H1 (cell line): ENCODE data around the gene CDC42EP1. TPM values are rescaled to one million over a fixed set of nuclear protein-coding genes. Genes with fewer than 3 reads are reported as not detected.
A peak's percentile ranks its signal among the peaks of the same experiment; 100 is the strongest.

Experiments used
- CTCF ChIA-PET: fragments of 300-600 bp; sonication (Branson Sonifier 250); formaldehyde crosslinking; loops from one replicate; lab custom pipeline; 2021; ENCODE audit not compliant: partially characterized antibody; lab: Charles Lee
- POLR2A ChIA-PET: fragments of 300-600 bp; sonication (Branson Sonifier 250); formaldehyde crosslinking; loops from one replicate; lab custom pipeline; 2021; ENCODE audit warnings: inconsistent platforms; ENCODE audit not compliant: partially characterized antibody; lab: Charles Lee
- DNase-seq, 2 experiments: peaks; one replicate each; pipeline versions ENCODE4 v3.0.0 to v3.0.0-alpha.2; 2010 to 2022; ENCODE audit warnings: low spot score in 2 of 2, low read depth in 1 of 2, mixed read lengths in 1 of 2
- FAIRE-seq: peaks from 2 replicates; lab custom pipeline; 2011; peaks lifted over from hg19 to GRCh38; lab: Jason Lieb, UNC
- H2AFZ ChIP-seq: 2 replicates; pipeline ENCODE4 v1.8.1; 2012; ENCODE audit warnings: low read length, inconsistent platforms
- H2AK5ac ChIP-seq: 2 replicates; pipeline ENCODE4 v1.6.1; 2013; ENCODE audit warnings: low read depth, low read length
- H2BK120ac ChIP-seq: replicated peaks from 2 replicates; pipeline ENCODE3; 2013; ENCODE audit warnings: low read depth, low read length, inconsistent platforms
- H2BK12ac ChIP-seq: 2 replicates; pipeline ENCODE4 v1.6.1; 2013; ENCODE audit warnings: low read depth, low read length
- H2BK15ac ChIP-seq: 2 replicates; pipeline ENCODE4 v1.6.1; 2013; ENCODE audit warnings: low read length
- H2BK20ac ChIP-seq: 2 replicates; pipeline ENCODE4 v1.6.1; 2013; ENCODE audit warnings: low read length
- H2BK5ac ChIP-seq: 2 replicates; pipeline ENCODE4 v1.6.1; 2013; ENCODE audit warnings: low read depth, low read length
- H3K14ac ChIP-seq: 2 replicates; pipeline ENCODE4 v1.6.1; 2013; ENCODE audit warnings: inconsistent platforms; ENCODE audit not compliant: insufficient read length
- H3K18ac ChIP-seq: 2 replicates; pipeline ENCODE4 v1.6.1; 2013; ENCODE audit warnings: low read length; ENCODE audit errors: extremely low read depth
- H3K23ac ChIP-seq: 2 replicates; pipeline ENCODE4 v1.6.1; 2013; ENCODE audit warnings: inconsistent platforms; ENCODE audit not compliant: insufficient read length
- H3K23me2 ChIP-seq: 2 replicates; pipeline ENCODE4 v1.6.1; 2013; ENCODE audit warnings: low read depth, low read length
- H3K27ac ChIP-seq: 2 replicates; pipeline ENCODE4 v1.6.1; 2011; ENCODE audit warnings: low read depth, low read length, inconsistent platforms
- H3K27me3 ChIP-seq, 4 experiments: replicated peaks in 1 of 4; 1 replicate in 1 of 4; 2 replicates in 3 of 4; pipeline versions ENCODE4 v1.6.1 to v1.8.1; 2011 to 2013; ENCODE audit warnings: low read length in 3 of 4, mild to moderate bottlenecking in 3 of 4, inconsistent platforms in 2 of 4, mixed read lengths in 2 of 4, moderate library complexity in 1 of 4; ENCODE audit not compliant: control insufficient read depth in 3 of 4, insufficient read depth in 3 of 4; ENCODE audit errors: extremely low read depth in 1 of 4
- H3K36me3 ChIP-seq, 4 experiments: 2 replicates each; pipeline versions ENCODE4 v1.6.1 to v1.8.1; 2011 to 2013; ENCODE audit warnings: mild to moderate bottlenecking in 4 of 4, low read length in 3 of 4, moderate library complexity in 2 of 4, control low read depth in 1 of 4, inconsistent platforms in 1 of 4; ENCODE audit not compliant: insufficient read depth in 4 of 4, control insufficient read depth in 2 of 4
- H3K4ac ChIP-seq: replicated peaks from 2 replicates; pipeline ENCODE3; 2013; ENCODE audit warnings: low read length, low read depth, mixed read lengths, inconsistent platforms; ENCODE audit not compliant: insufficient read length
- H3K4me1 ChIP-seq, 4 experiments: replicated peaks in 1 of 4; 1 replicate in 1 of 4; 2 replicates in 3 of 4; pipeline versions ENCODE4 v1.6.1 to v1.8.1; 2011 to 2013; ENCODE audit warnings: low read length in 3 of 4, inconsistent platforms in 2 of 4, mixed read lengths in 1 of 4; ENCODE audit not compliant: insufficient read depth in 4 of 4, control insufficient read depth in 3 of 4
- H3K4me2 ChIP-seq, 2 experiments: 2 replicates each; pipeline versions ENCODE4 v1.6.1 to v1.8.1; 2011 to 2013; ENCODE audit warnings: low read depth in 2 of 2, low read length in 2 of 2, control low read depth in 1 of 2, inconsistent platforms in 1 of 2, mild to moderate bottlenecking in 1 of 2; ENCODE audit not compliant: insufficient read depth in 1 of 2
- H3K4me3 ChIP-seq, 4 experiments: fragments of 200-600, 300-600 bp in 1 of 4; sonication (generic), shearing (Covaris generic), sonication (Bioruptor Twin) in 1 of 4; 2 replicates each; pipeline versions ENCODE4 v1.5.1 to v1.8.1; 2011 to 2016; ENCODE audit warnings: low read length in 4 of 4, low read depth in 3 of 4, control low read depth in 2 of 4, inconsistent platforms in 2 of 4, mild to moderate bottlenecking in 2 of 4, mixed read lengths in 1 of 4, moderate library complexity in 1 of 4; ENCODE audit not compliant: insufficient read depth in 2 of 4; ENCODE audit errors: extremely low read depth in 1 of 4
- H3K56ac ChIP-seq: replicated peaks from 2 replicates; pipeline ENCODE3; 2013; ENCODE audit warnings: low read depth, mild to moderate bottlenecking, mixed read lengths, low read length, inconsistent platforms; ENCODE audit not compliant: insufficient read length
- H3K79me1 ChIP-seq: 2 replicates; pipeline ENCODE4 v1.6.1; 2013; ENCODE audit warnings: low read depth, low read length, control low read depth
- H3K79me2 ChIP-seq, 2 experiments: 2 replicates each; pipeline versions ENCODE4 v1.6.1 to v1.8.1; 2012 to 2013; ENCODE audit warnings: low read length in 2 of 2, mild to moderate bottlenecking in 2 of 2, inconsistent platforms in 1 of 2; ENCODE audit not compliant: insufficient read depth in 2 of 2, control insufficient read depth in 1 of 2
- H3K9ac ChIP-seq, 4 experiments: replicated peaks in 1 of 4; 1 replicate in 1 of 4; 2 replicates in 3 of 4; pipeline versions ENCODE4 v1.6.1 to v1.8.1; 2011 to 2013; ENCODE audit warnings: low read depth in 3 of 4, low read length in 3 of 4, control low read depth in 2 of 4, mild to moderate bottlenecking in 2 of 4, moderate library complexity in 2 of 4, inconsistent platforms in 1 of 4; ENCODE audit errors: extremely low read depth in 1 of 4
- H3K9me3 ChIP-seq, 2 experiments: 2 replicates each; pipeline versions ENCODE4 v1.6.1 to v1.8.1; 2012 to 2013; ENCODE audit warnings: mild to moderate bottlenecking in 2 of 2, moderate library complexity in 2 of 2, control low read depth in 1 of 2, inconsistent platforms in 1 of 2, low read depth in 1 of 2, low read length in 1 of 2, mixed read lengths in 1 of 2; ENCODE audit not compliant: insufficient read depth in 2 of 2
- H4K20me1 ChIP-seq, 2 experiments: replicated peaks in 1 of 2; 2 replicates each; pipeline versions ENCODE3 to v1.8.1; 2011 to 2013; ENCODE audit warnings: inconsistent platforms in 2 of 2, low read length in 2 of 2, mild to moderate bottlenecking in 1 of 2; ENCODE audit not compliant: insufficient read depth in 2 of 2, control insufficient read depth in 1 of 2
- H4K5ac ChIP-seq: 2 replicates; pipeline ENCODE4 v1.6.1; 2013; ENCODE audit warnings: low read length, low read depth, mixed read lengths, inconsistent platforms; ENCODE audit not compliant: insufficient read length
- H4K8ac ChIP-seq: 2 replicates; pipeline ENCODE4 v1.8.0; 2013; ENCODE audit warnings: mild to moderate bottlenecking, moderate library complexity, low read length, inconsistent platforms; ENCODE audit not compliant: insufficient read depth; ENCODE audit errors: extremely low read depth
- H4K91ac ChIP-seq: replicated peaks from 2 replicates; pipeline ENCODE3; 2013; ENCODE audit warnings: low read length, mixed read lengths, inconsistent platforms; ENCODE audit not compliant: insufficient read length
- SIRT6 ChIP-seq: IDR thresholded peaks from one replicate; pipeline ENCODE4 v1.7.1; 2012; ENCODE audit warnings: low read length, inconsistent platforms
- WGBS, 2 experiments: shearing (Covaris generic) in 1 of 2; methylation state at CpG; one replicate each; pipeline versions ENCODE4 v1.1.6 to v1.1.7; 2013 to 2015; ENCODE audit warnings: low lambda C conversion rate in 2 of 2, mixed read lengths in 2 of 2, inconsistent platforms in 1 of 2, low coverage in 1 of 2, missing lambda C conversion rate in 1 of 2; ENCODE audit not compliant: insufficient replicate concordance in 2 of 2, insufficient coverage in 1 of 2, insufficient read length in 1 of 2; ENCODE audit errors: extremely low coverage in 1 of 2, missing lambda C conversion rate in 1 of 2; 5-methylcytosine and 5-hydroxymethylcytosine counted together
- polyA plus RNA-seq, 7 experiments: library from polyadenylated mRNA; depleted of rRNA in 3 of 7; stranded (reverse) in 5 of 7; unstranded in 2 of 7; fragments of >200 nt in 5 of 7; fragments of 200-250 nt in 2 of 7; gene quantifications; 1 replicate in 5 of 7; 2 replicates in 1 of 7; 4 replicates in 1 of 7; pipeline versions ENCODE4 v1.2.1 to v1.2.3, GENCODE V29; 2011 to 2013; ENCODE audit warnings: missing spikeins in 2 of 7, mixed read lengths in 2 of 7
- total RNA-seq: library from RNA; stranded (reverse); fragmentation: NEBNext Ultra II Directional; extraction: Animal tissue kit (Norgen Biotek cat#: 25700); gene quantifications from 2 replicates; pipeline ENCODE4 v1.2.1, GENCODE V29; 2021

The CDC42EP1 gene
- total and polyA plus RNA-seq, 2 of the 8 experiments (the other 6 are each of a cell fraction or from before 2014, with no cell fraction given): 8.3 to 11.2 TPM

GRCh38 chr22:37559521-37559900, 769 bp upstream of the CDC42EP1 start:
- Histone ChIP-seq H3K23me2 (peaks cover 20% of the 10 kb centered on the region), H3K9ac (no peak overlapping the region), H2BK120ac (no peak overlapping the region), H2BK5ac (no peak overlapping the region), H2BK15ac (no peak overlapping the region), H3K27ac (no peak overlapping the region), H3K14ac (no peak overlapping the region), H4K5ac (no peak overlapping the region), H4K91ac (no peak overlapping the region), H2AK5ac (no peak overlapping the region), H4K20me1 (no peaks in the 10 kb centered on the region), H3K4me1 (peaks cover 11 to 53% (median 22%) of the 10 kb centered on the region in 4 experiments), H3K27me3 (peaks cover 6 to 28% (median 16%) of the 10 kb centered on the region in 4 experiments; a peak in 6 of 7 replicates), H3K56ac (no peak overlapping the region), H2BK20ac (no peak overlapping the region), H3K23ac (no peak overlapping the region), H3K18ac (no peak overlapping the region), H3K36me3 (no peaks in the 10 kb centered on the region), H3K4me3 (peak overlapping the region; percentile 20 to 71 (median 31); a peak in 4 of 8 replicates), H4K8ac (no peak overlapping the region), H2AFZ (no peak overlapping the region), H2BK12ac (0 out of 2 replicates have a peak overlapping the region, but pooled peaks have one; percentile 3), H3K4me2 (peak overlapping the region; percentile 69 to 78), H3K79me2 (no peaks in the 10 kb centered on the region), H3K79me1 (no peaks in the 10 kb centered on the region), H3K4ac (no peak overlapping the region), H3K9me3 (no peaks in the 10 kb centered on the region)
- ChIA-PET POLR2A (interaction anchor here (3.4 to 12.2 kb wide), 2 partner anchors 12 to 13 kb away, joined by 23 to 198 read pairs; no protein-coding TSS in a partner anchor), CTCF (interaction anchor here (39.4 kb wide), 1 partner anchor 14 kb away, joined by 1347 read pairs; no protein-coding TSS in a partner anchor)
- no peak for DNase-seq
- no peak for FAIRE-seq
- WGBS, 2 experiments: 34% methylated on average over 6 of the region's 6 CpGs; no CpG with 5 or more reads in 1 of the 2 experiments
- TF ChIP-seq SIRT6: no peak
